Mesothelial cell of epicardium (in vitro differentiated cells): ENCODE data around the gene NCOA1. TPM values are rescaled to one million over a fixed set of nuclear protein-coding genes. Genes with fewer than 3 reads are reported as not detected.

Source experiments
- DNase-seq, 2 experiments: peaks; one replicate each; pipeline ENCODE4 v3.0.0; 2021; ENCODE audit warnings: low spot score in 2 of 2; ENCODE audit not compliant: unreplicated experiment in 2 of 2
- H3K27ac Mint-ChIP-seq: 2 replicates; pipeline ENCODE4 v1.8.0; 2021; ENCODE audit warnings: mixed read lengths
- H3K27me3 Mint-ChIP-seq: 2 replicates; pipeline ENCODE4 v1.8.0; 2021; ENCODE audit warnings: low read depth, mixed read lengths
- H3K36me3 Mint-ChIP-seq: 2 replicates; pipeline ENCODE4 v1.8.0; 2021; ENCODE audit warnings: mixed read lengths
- H3K4me1 Mint-ChIP-seq: 2 replicates; pipeline ENCODE4 v1.8.0; 2021; ENCODE audit warnings: mixed read lengths
- H3K4me3 Mint-ChIP-seq: 2 replicates; pipeline ENCODE4 v1.8.0; 2021; ENCODE audit warnings: mild to moderate bottlenecking, moderate library complexity, mixed read lengths
- H3K9me3 Mint-ChIP-seq: 2 replicates; pipeline ENCODE4 v1.8.0; 2021; ENCODE audit warnings: mixed read lengths
- CTCF ChIP-seq: fragments of 200-600 bp; sonication (generic); IDR thresholded peaks from one replicate; pipeline ENCODE4 v1.5.0; 2021; ENCODE audit warnings: antibody characterized with exemption; ENCODE audit not compliant: unreplicated experiment
- total RNA-seq: library from RNA; stranded (reverse); gene quantifications from 3 replicates; pipeline ENCODE4 v1.2.1, GENCODE V29; 2021

Gene NCOA1
- total RNA-seq, 1 donor from 2014 or later, result 35.1 TPM

DNA sequence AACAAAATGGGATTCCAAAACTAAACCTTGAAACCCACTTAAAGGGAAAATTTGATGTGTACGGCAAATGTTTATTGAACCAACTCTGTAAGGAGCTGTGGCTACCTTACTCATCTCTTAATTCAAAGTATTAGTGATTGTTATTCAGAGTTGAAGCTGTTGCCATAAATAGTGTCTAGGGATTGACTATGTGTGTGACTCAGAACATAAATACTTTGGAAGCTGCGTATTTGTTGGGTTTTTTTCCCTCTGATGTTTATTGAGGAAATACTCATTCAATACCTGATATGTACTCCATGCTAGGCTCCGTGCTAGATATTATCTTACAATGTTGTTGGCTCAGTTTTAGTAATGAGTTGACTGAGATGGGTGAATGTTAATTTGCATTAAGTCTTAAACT is 211.7 kb downstream of the NCOA1 start:
- Mint-ChIP-seq H3K4me3 (no peak overlapping the region), H3K36me3 (peaks cover 16% of the 10 kb centered on the region), H3K27ac (no peak overlapping the region), H3K4me1 (no peaks in the 10 kb centered on the region), H3K27me3 (no peaks in the 10 kb centered on the region), H3K9me3 (no peaks in the 10 kb centered on the region)
- TF ChIP-seq CTCF, result no peak
- DNase-seq, result no peak

DNA sequence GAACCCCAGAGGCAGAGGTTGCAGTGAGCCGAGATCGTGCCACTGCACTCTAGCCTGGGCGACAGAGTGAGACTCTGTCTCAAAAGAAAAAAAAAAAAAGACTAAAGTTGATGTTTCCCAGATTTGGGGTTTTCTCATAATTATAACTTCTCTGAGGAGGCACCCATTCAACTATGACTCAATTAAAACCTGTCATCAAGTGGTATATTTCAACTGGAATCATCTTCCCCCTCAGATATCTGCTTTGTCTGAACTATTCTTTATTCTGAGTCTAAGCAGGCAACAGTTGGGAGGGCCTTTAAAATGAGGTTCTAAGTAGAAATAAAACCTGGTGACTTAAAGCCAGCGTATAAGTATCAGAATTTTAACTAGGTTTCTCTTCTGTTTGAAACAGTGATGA is 213.6 kb downstream of the NCOA1 start:
- Mint-ChIP-seq H3K4me3 (no peak overlapping the region), H3K27ac (no peak overlapping the region), H3K4me1 (no peaks in the 10 kb centered on the region), H3K27me3 (no peaks in the 10 kb centered on the region), H3K9me3 (no peaks in the 10 kb centered on the region), H3K36me3 (peaks cover 14% of the 10 kb centered on the region)
- TF ChIP-seq CTCF, result no peak
- no peak for DNase-seq

- no peaks in the 10 kb centered on the region for H3K27me3 Mint-ChIP-seq
- no peak for TF ChIP-seq CTCF
- H3K9me3 Mint-ChIP-seq, result no peaks in the 10 kb centered on the region
- no peaks in the 10 kb centered on the region for H3K4me1 Mint-ChIP-seq
- no peak overlapping the region for H3K4me3 Mint-ChIP-seq
- peaks cover 26% of the 10 kb centered on the region for H3K36me3 Mint-ChIP-seq
- DNase-seq, result no peak
- no peak overlapping the region for H3K27ac Mint-ChIP-seq
These were observed 216.1 kb downstream of the NCOA1 start for GRCh38 chr2:24707143-24707542.

GRCh38 chr2:24708537-24709152 is 217.6 kb downstream of the NCOA1 start:
- H3K27me3 Mint-ChIP-seq, result no peaks in the 10 kb centered on the region
- no peak overlapping the region for H3K27ac Mint-ChIP-seq
- no peak for TF ChIP-seq CTCF
- peaks cover 37% of the 10 kb centered on the region for H3K36me3 Mint-ChIP-seq
- no peaks in the 10 kb centered on the region for H3K4me1 Mint-ChIP-seq
- H3K9me3 Mint-ChIP-seq, result no peaks in the 10 kb centered on the region
- no peak for DNase-seq
- no peak overlapping the region for H3K4me3 Mint-ChIP-seq

DNA sequence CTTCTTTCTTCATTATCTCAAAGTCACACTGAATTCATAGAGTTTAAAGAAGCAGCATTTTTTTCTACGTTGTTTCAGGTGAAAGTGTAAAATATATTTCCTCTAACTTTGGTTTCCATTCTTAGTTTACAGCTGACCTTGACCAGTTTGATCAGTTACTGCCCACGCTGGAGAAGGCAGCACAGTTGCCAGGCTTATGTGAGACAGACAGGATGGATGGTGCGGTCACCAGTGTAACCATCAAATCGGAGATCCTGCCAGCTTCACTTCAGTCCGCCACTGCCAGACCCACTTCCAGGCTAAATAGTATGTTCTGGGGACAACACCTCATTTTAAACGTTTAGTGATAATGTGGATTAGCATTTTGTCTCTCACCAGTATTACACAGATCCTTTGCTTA is 219.8 kb downstream of the NCOA1 start:
- H3K4me3 Mint-ChIP-seq, result no peak overlapping the region
- no peak for TF ChIP-seq CTCF
- H3K36me3 Mint-ChIP-seq, result peaks cover 50% of the 10 kb centered on the region
- no peaks in the 10 kb centered on the region for H3K4me1 Mint-ChIP-seq
- no peak overlapping the region for H3K27ac Mint-ChIP-seq
- H3K9me3 Mint-ChIP-seq, result no peaks in the 10 kb centered on the region
- DNase-seq, result no peak
- H3K27me3 Mint-ChIP-seq, result no peaks in the 10 kb centered on the region

- Mint-ChIP-seq H3K27ac (no peak overlapping the region), H3K27me3 (no peaks in the 10 kb centered on the region), H3K4me3 (no peak overlapping the region), H3K9me3 (peaks cover 5% of the 10 kb centered on the region), H3K4me1 (no peaks in the 10 kb centered on the region), H3K36me3 (peaks cover 49% of the 10 kb centered on the region)
- DNase-seq, result no peak
- no peak for TF ChIP-seq CTCF
These were observed 220.8 kb downstream of the NCOA1 start for GRCh38 chr2:24711865-24712264.
